GM23338 (cell line): ENCODE measurements around the gene LRATD1. TPM values are rescaled to one million over a fixed set of nuclear protein-coding genes. Genes with fewer than 3 reads are reported as not detected.

Source experiments
- ATAC-seq: fragments of 200-7000 bp; cut with Tn5 transposase; 3 replicates; pipeline ENCODE4 v1.9.1; 2020
- DNase-seq: peaks from one replicate; pipeline ENCODE4 v3.0.0-alpha.2; 2015; ENCODE audit warnings: low spot score
- H2AFZ ChIP-seq: fragments of 200-600 bp; sonication (generic); 2 replicates; pipeline ENCODE4 v1.8.0; 2016; ENCODE audit warnings: antibody characterized with exemption, mild to moderate bottlenecking, moderate library complexity
- H3F3A ChIP-seq: fragments of 200-600 bp; sonication (generic); replicated peaks from 2 replicates; pipeline ENCODE4 v1.8.0; 2017; ENCODE audit warnings: antibody characterized with exemption, mixed run types, low read depth
- H3K27ac ChIP-seq: fragments of 200-600 bp; sonication (generic); 2 replicates; pipeline ENCODE4 v1.6.1; 2016; ENCODE audit warnings: low read depth
- H3K27me3 ChIP-seq: fragments of 200-600 bp; sonication (generic); 2 replicates; pipeline ENCODE4 v1.8.0; 2016; ENCODE audit warnings: mild to moderate bottlenecking, mixed run types, moderate library complexity; ENCODE audit not compliant: insufficient read depth
- H3K36me3 ChIP-seq: fragments of 200-600 bp; sonication (generic); 2 replicates; pipeline ENCODE4 v1.8.0; 2016; ENCODE audit warnings: mild to moderate bottlenecking; ENCODE audit not compliant: insufficient read depth
- H3K4me1 ChIP-seq: fragments of 200-600 bp; sonication (generic); 2 replicates; pipeline ENCODE4 v1.8.0; 2016; ENCODE audit warnings: mild to moderate bottlenecking, moderate library complexity; ENCODE audit not compliant: insufficient read depth
- H3K4me2 ChIP-seq: fragments of 200-600 bp; sonication (generic); 2 replicates; pipeline ENCODE4 v1.7.1; 2017; ENCODE audit warnings: mixed run types
- H3K4me3 ChIP-seq: fragments of 200-600 bp; sonication (generic); 2 replicates; pipeline ENCODE4 v1.6.1; 2016; ENCODE audit warnings: mixed run types
- H3K79me2 ChIP-seq: fragments of 200-600 bp; sonication (generic); replicated peaks from 2 replicates; pipeline ENCODE4 v1.8.0; 2017; ENCODE audit warnings: mild to moderate bottlenecking; ENCODE audit not compliant: insufficient read depth
- H3K9me2 ChIP-seq: fragments of 200-600 bp; sonication (generic); 2 replicates; pipeline ENCODE4 v1.8.0; 2017; ENCODE audit not compliant: insufficient read depth
- H4K20me1 ChIP-seq: fragments of 200-600 bp; sonication (generic); replicated peaks from 2 replicates; pipeline ENCODE4 v1.8.0; 2017; ENCODE audit warnings: mild to moderate bottlenecking; ENCODE audit not compliant: insufficient read depth
- H3K27ac Mint-ChIP-seq: 2 replicates; pipeline ENCODE4 v1.8.0; 2020; ENCODE audit warnings: inconsistent platforms, mild to moderate bottlenecking, moderate library complexity, mixed read lengths
- H3K27me3 Mint-ChIP-seq: 3 replicates; pipeline ENCODE4 v1.8.0; 2022; ENCODE audit warnings: low read depth, mild to moderate bottlenecking, moderate library complexity, mixed read lengths, inconsistent platforms; ENCODE audit not compliant: insufficient read depth, poor library complexity
- H3K36me3 Mint-ChIP-seq: 3 replicates; pipeline ENCODE4 v1.8.0; 2021; ENCODE audit warnings: low read depth, mild to moderate bottlenecking, inconsistent platforms, moderate library complexity, mixed read lengths
- H3K4me1 Mint-ChIP-seq: 3 replicates; pipeline ENCODE4 v1.8.0; 2020; ENCODE audit warnings: mild to moderate bottlenecking, inconsistent platforms, mixed read lengths
- H3K4me3 Mint-ChIP-seq: 3 replicates; pipeline ENCODE4 v1.8.0; 2021; ENCODE audit warnings: moderate library complexity, mild to moderate bottlenecking, inconsistent platforms, mixed read lengths
- H3K9me3 Mint-ChIP-seq: 3 replicates; pipeline ENCODE4 v1.8.0; 2020; ENCODE audit warnings: moderate library complexity, mild to moderate bottlenecking, inconsistent platforms, mixed read lengths
- CREB1 ChIP-seq: fragments of 250-450 bp; sonication (Bioruptor Pico); IDR thresholded peaks from 2 replicates; pipeline ENCODE4 v1.5.0; 2020; ENCODE audit warnings: low read depth, mild to moderate bottlenecking, moderate library complexity
- CTCF ChIP-seq, 2 experiments: fragments of 200-600 bp in 1 of 2; sonication (generic) in 1 of 2; conservative IDR thresholded peaks; 2 replicates each; pipeline versions ENCODE4 v1.5.1 to v1.6.1; 2016 to 2017; ENCODE audit warnings: antibody characterized with exemption in 2 of 2, low read depth in 2 of 2, mild to moderate bottlenecking in 2 of 2, moderate library complexity in 1 of 2
- EZH2 ChIP-seq: fragments of 200-600 bp; sonication (generic); IDR thresholded peaks from one replicate; pipeline ENCODE4 v1.8.0; 2017; ENCODE audit warnings: antibody characterized with exemption, mild to moderate bottlenecking, low read depth; ENCODE audit not compliant: unreplicated experiment
- EZH2phosphoT487 ChIP-seq: fragments of 200-600 bp; sonication (generic); IDR thresholded peaks from one replicate; pipeline ENCODE4 v1.8.1; 2018; ENCODE audit warnings: antibody characterized with exemption; ENCODE audit not compliant: unreplicated experiment
- JUNB ChIP-seq: IDR thresholded peaks from one replicate; pipeline ENCODE4 v1.6.1; 2016; ENCODE audit warnings: antibody characterized with exemption; ENCODE audit not compliant: unreplicated experiment
- POLR2AphosphoS5 ChIP-seq: IDR thresholded peaks from 2 replicates; pipeline ENCODE4 v1.6.1; 2016; ENCODE audit warnings: antibody characterized with exemption, low read depth
- ZNF331 ChIP-seq: fragments of 250-450 bp; sonication (Bioruptor Pico); IDR thresholded peaks from 2 replicates; pipeline ENCODE4 v1.5.0; 2020; ENCODE audit warnings: low read depth, mild to moderate bottlenecking, moderate library complexity
- long read RNA-seq: library from polyadenylated mRNA; unstranded; transcript quantifications from one replicate; pipeline ENCODE4 v2.0.0, GENCODE V29; 2020; ENCODE audit not compliant: unreplicated experiment
- polyA plus RNA-seq: library from polyadenylated mRNA; unstranded; fragments of >200 nt; fragmentation: Nextera tagmentation; extraction: Ambion mirVana; gene quantifications from 2 replicates; pipeline ENCODE4 v1.2.1, GENCODE V29; 2016
- total RNA-seq: library from RNA; depleted of rRNA; stranded (reverse); fragments of >200 nt; shearing (Covaris generic); gene quantifications from 2 replicates; pipeline ENCODE4 v1.2.3, GENCODE V29; 2014; rRNA removed
- TF ChIP-seq, protein P1 (sequence below): IDR thresholded peaks from one replicate; pipeline ENCODE4 v1.6.1; 2018; ENCODE audit warnings: antibody characterized with exemption; ENCODE audit not compliant: unreplicated experiment

The LRATD1 gene, protein sequence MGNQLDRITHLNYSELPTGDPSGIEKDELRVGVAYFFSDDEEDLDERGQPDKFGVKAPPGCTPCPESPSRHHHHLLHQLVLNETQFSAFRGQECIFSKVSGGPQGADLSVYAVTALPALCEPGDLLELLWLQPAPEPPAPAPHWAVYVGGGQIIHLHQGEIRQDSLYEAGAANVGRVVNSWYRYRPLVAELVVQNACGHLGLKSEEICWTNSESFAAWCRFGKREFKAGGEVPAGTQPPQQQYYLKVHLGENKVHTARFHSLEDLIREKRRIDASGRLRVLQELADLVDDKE
- 3.5 and 5.7 TPM in 2 replicates for total RNA-seq
- 1.8 and 2.7 TPM in 2 replicates for polyA plus RNA-seq
- long read RNA-seq = 0 reads

DNA sequence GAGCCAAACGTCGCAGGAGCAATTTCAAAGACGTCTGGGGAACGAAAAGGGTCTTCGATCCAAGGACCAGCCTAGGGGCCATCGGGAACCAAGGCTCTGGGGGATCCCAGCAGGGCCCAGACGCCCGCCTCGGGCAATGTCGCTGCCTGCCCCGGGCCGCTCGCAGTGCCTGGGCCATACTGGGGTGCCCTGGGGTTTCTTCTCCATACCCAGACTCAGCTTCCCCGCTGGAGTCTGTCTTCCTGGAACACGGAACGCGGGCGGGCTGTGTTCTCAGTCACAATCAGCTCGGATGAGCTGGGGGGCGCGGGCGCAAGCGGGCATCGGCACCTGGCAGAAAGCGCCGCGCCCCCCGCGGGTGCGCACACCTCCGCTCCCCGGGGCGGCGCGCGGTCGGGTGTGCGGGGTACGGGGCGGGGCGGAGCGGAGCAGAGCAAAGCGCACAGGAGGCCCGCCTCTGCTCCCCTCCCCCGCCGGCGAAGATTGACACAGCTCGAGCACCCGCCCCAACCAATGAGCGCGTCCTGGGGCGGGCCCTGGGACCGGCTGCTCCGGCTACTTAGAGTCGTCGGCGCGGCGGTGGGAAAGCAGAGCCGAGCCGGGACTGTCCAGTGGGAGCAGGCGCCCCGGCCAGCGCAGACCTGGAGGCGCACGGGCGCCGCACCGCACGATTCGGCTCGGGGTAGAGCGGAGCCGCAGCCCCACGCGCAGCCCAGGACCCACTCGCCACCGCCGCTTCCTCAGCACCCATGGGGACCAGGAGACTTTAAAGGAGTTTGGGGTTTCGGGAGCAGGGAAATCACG, at the start of gene LRATD1:
Gene LRATD1 (plus strand): TSS at position 585 of the 804 bp plus-strand sequence. CDS start 1,263 bp downstream, outside the sequence.
- Histone ChIP-seq H2AFZ (peak within 1 kb of the TSS; percentile 94), H3K9me2 (no peaks in the 10 kb centered on the region), H3K36me3 (no peaks in the 10 kb centered on the region), H3K27ac (no peak within 1 kb of the TSS), H3K27me3 (peaks cover 77% of the 10 kb centered on the region), H3F3A (no peaks in the 10 kb centered on the region), H3K4me2 (peak within 1 kb of the TSS; percentile 97), H3K79me2 (no peaks in the 10 kb centered on the region), H3K4me1 (peaks cover 14% of the 10 kb centered on the region), H4K20me1 (no peaks in the 10 kb centered on the region), H3K4me3 (peak within 1 kb of the TSS; percentile 77)
- peak within 1 kb of the TSS; percentile 81 for H3K4me3 Mint-ChIP-seq
- H3K27me3 Mint-ChIP-seq = peaks cover 48% of the 10 kb centered on the region
- TF ChIP-seq POLR2AphosphoS5 (peak; percentile 82), EZH2 (peak; percentile 23), EZH2phosphoT487 (peak; percentile 44), CREB1 (CRISPR knock-in tag) (no peak)
- TF ChIP-seq, protein P1, sequence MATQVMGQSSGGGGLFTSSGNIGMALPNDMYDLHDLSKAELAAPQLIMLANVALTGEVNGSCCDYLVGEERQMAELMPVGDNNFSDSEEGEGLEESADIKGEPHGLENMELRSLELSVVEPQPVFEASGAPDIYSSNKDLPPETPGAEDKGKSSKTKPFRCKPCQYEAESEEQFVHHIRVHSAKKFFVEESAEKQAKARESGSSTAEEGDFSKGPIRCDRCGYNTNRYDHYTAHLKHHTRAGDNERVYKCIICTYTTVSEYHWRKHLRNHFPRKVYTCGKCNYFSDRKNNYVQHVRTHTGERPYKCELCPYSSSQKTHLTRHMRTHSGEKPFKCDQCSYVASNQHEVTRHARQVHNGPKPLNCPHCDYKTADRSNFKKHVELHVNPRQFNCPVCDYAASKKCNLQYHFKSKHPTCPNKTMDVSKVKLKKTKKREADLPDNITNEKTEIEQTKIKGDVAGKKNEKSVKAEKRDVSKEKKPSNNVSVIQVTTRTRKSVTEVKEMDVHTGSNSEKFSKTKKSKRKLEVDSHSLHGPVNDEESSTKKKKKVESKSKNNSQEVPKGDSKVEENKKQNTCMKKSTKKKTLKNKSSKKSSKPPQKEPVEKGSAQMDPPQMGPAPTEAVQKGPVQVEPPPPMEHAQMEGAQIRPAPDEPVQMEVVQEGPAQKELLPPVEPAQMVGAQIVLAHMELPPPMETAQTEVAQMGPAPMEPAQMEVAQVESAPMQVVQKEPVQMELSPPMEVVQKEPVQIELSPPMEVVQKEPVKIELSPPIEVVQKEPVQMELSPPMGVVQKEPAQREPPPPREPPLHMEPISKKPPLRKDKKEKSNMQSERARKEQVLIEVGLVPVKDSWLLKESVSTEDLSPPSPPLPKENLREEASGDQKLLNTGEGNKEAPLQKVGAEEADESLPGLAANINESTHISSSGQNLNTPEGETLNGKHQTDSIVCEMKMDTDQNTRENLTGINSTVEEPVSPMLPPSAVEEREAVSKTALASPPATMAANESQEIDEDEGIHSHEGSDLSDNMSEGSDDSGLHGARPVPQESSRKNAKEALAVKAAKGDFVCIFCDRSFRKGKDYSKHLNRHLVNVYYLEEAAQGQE = no peak
- H3K4me1 Mint-ChIP-seq = peaks cover 27% of the 10 kb centered on the region
- peak; percentile 97 for DNase-seq
- H3K27ac Mint-ChIP-seq = no peak within 1 kb of the TSS
- no peaks in the 10 kb centered on the region; the same call in 2 of the 3 replicates for H3K36me3 Mint-ChIP-seq
- ATAC-seq = peak; percentile 78
- no peaks in the 10 kb centered on the region for H3K9me3 Mint-ChIP-seq

GRCh38 chr2:14583059-14583458, 49.5 kb upstream of the LRATD1 start:
- H3K4me2 ChIP-seq = no peak overlapping the region
- no peaks in the 10 kb centered on the region for H3K79me2 ChIP-seq
- Mint-ChIP-seq H3K9me3 (no peaks in the 10 kb centered on the region), H3K4me1 (peaks cover 6% of the 10 kb centered on the region; the same call in 2 of the 3 replicates), H3K27me3 (no peaks in the 10 kb centered on the region), H3K27ac (no peak overlapping the region), H3K36me3 (no peaks in the 10 kb centered on the region), H3K4me3 (no peak overlapping the region)
- no peaks in the 10 kb centered on the region; the same call in 1 of the 2 replicates for H3K36me3 ChIP-seq
- no peaks in the 10 kb centered on the region for H4K20me1 ChIP-seq
- H3F3A ChIP-seq = no peaks in the 10 kb centered on the region
- TF ChIP-seq CTCF (conservative IDR thresholded peaks at IDR 0.05; ENCODE audit: low read depth in 2 of 2) (no peak), JUNB (no peak), ZNF331 (CRISPR knock-in tag) (no peak)
- 0 out of 2 replicates have a peak, but pooled peaks cover 5% of the 10 kb centered on the region for H3K4me1 ChIP-seq
- no peaks in the 10 kb centered on the region for H3K9me2 ChIP-seq
- ATAC-seq (no peak), DNase-seq (no peak)
- no peak overlapping the region for H3K4me3 ChIP-seq
- H3K27me3 ChIP-seq = no peaks in the 10 kb centered on the region
- H3K27ac ChIP-seq = no peak overlapping the region
- H2AFZ ChIP-seq = no peak overlapping the region
